Liver (tissue), 9 donors: ENCODE data around the gene FRMD1. TPM values are rescaled to one million over a fixed set of nuclear protein-coding genes. Genes with fewer than 3 reads are reported as not detected.

ENCODE experiments used
- DNase-seq: peaks from one replicate; pipeline ENCODE4 v3.0.0-alpha.2; 2017; ENCODE audit warnings: low spot score
- H3K27ac ChIP-seq, 2 donors: one replicate each; pipeline ENCODE4 v1.7.0; 2013; ENCODE audit warnings: inconsistent platforms in 2 of 2, low read length in 2 of 2, control low read depth in 1 of 2, low read depth in 1 of 2, mild to moderate bottlenecking in 1 of 2
- H3K27me3 ChIP-seq, 4 donors: one replicate each; pipeline versions ENCODE4 v1.6.1 to v1.7.0; 2013; ENCODE audit warnings: low read length in 3 of 4, inconsistent platforms in 1 of 4, mild to moderate bottlenecking in 1 of 4, moderate library complexity in 1 of 4; ENCODE audit not compliant: control insufficient read depth in 4 of 4, insufficient read depth in 4 of 4
- H3K36me3 ChIP-seq, 4 donors: one replicate each; pipeline versions ENCODE4 v1.6.1 to v1.7.0; 2013; ENCODE audit warnings: low read length in 3 of 4, mild to moderate bottlenecking in 3 of 4, low read depth in 1 of 4, moderate library complexity in 1 of 4; ENCODE audit not compliant: control insufficient read depth in 4 of 4, insufficient read depth in 3 of 4
- H3K4me1 ChIP-seq, 4 donors: one replicate each; pipeline versions ENCODE4 v1.6.1 to v1.7.0; 2013; ENCODE audit warnings: low read length in 3 of 4, mild to moderate bottlenecking in 3 of 4, moderate library complexity in 1 of 4; ENCODE audit not compliant: control insufficient read depth in 4 of 4, insufficient read depth in 4 of 4
- H3K4me3 ChIP-seq, 3 donors: one replicate each; pipeline versions ENCODE4 v1.6.1 to v1.7.0; 2013; ENCODE audit warnings: low read length in 3 of 3, control low read depth in 1 of 3, low read depth in 1 of 3, mild to moderate bottlenecking in 1 of 3
- H3K9ac ChIP-seq, 2 donors: one replicate each; pipeline ENCODE4 v1.7.0; 2013; ENCODE audit warnings: low read length in 2 of 2, mild to moderate bottlenecking in 2 of 2, moderate library complexity in 2 of 2, control low read depth in 1 of 2, low read depth in 1 of 2
- H3K9me3 ChIP-seq, 4 donors: one replicate each; pipeline versions ENCODE4 v1.6.1 to v1.7.0; 2013; ENCODE audit warnings: low read length in 3 of 4; ENCODE audit not compliant: control insufficient read depth in 4 of 4
- EGR1 ChIP-seq, 2 donors: IDR thresholded peaks; 2 replicates each; pipeline ENCODE4 v1.6.1; 2016 to 2018; ENCODE audit warnings: antibody characterized with exemption in 2 of 2, low read depth in 2 of 2
- FOXA1 ChIP-seq: IDR thresholded peaks from 2 replicates; pipeline ENCODE4 v1.6.1; 2016; ENCODE audit warnings: antibody characterized with exemption
- FOXA2 ChIP-seq: IDR thresholded peaks from 2 replicates; pipeline ENCODE4 v1.6.1; 2016; ENCODE audit warnings: antibody characterized with exemption
- GABPA ChIP-seq, 2 donors: IDR thresholded peaks in 1 of 2; conservative IDR thresholded peaks in 1 of 2; 2 replicates each; pipeline ENCODE4 v1.6.1; 2016; ENCODE audit warnings: antibody characterized with exemption in 2 of 2, mild to moderate bottlenecking in 1 of 2, moderate library complexity in 1 of 2
- HNF4A ChIP-seq, 2 donors: conservative IDR thresholded peaks; 2 replicates each; pipeline ENCODE4 v1.6.1; 2016; ENCODE audit warnings: antibody characterized with exemption in 2 of 2, mild to moderate bottlenecking in 2 of 2
- HNF4G ChIP-seq: IDR thresholded peaks from 2 replicates; pipeline ENCODE4 v1.6.1; 2016; ENCODE audit warnings: antibody characterized with exemption
- JUND ChIP-seq, 2 donors: IDR thresholded peaks; 2 replicates each; pipeline ENCODE4 v1.6.1; 2016; ENCODE audit warnings: antibody characterized with exemption in 2 of 2
- NR2F2 ChIP-seq: IDR thresholded peaks from 2 replicates; pipeline ENCODE4 v1.6.1; 2016; ENCODE audit warnings: antibody characterized with exemption
- RAD21 ChIP-seq, 2 donors: IDR thresholded peaks; 2 replicates each; pipeline ENCODE4 v1.6.1; 2016; ENCODE audit warnings: antibody characterized with exemption in 2 of 2, mild to moderate bottlenecking in 2 of 2
- RXRA ChIP-seq, 2 donors: IDR thresholded peaks; 2 replicates each; pipeline ENCODE4 v1.6.1; 2017 to 2018; ENCODE audit warnings: antibody characterized with exemption in 2 of 2, mild to moderate bottlenecking in 1 of 2
- TAF1 ChIP-seq: conservative IDR thresholded peaks from 2 replicates; pipeline ENCODE4 v1.6.1; 2016; ENCODE audit warnings: antibody characterized with exemption, mild to moderate bottlenecking
- WGBS: extraction: QIAGEN DNeasy Blood & Tissue Kit; methylation state at CpG from one replicate; pipeline ENCODE4 v1.1.7; 2013; 5-methylcytosine and 5-hydroxymethylcytosine counted together
- polyA plus RNA-seq, 2 donors: library from polyadenylated mRNA; stranded (reverse) in 1 of 2; unstranded in 1 of 2; fragments of 200-250 nt in 1 of 2; fragments of >200 nt in 1 of 2; fragmentation: Nextera tagmentation in 1 of 2; extraction: Ambion mirVana in 1 of 2; gene quantifications; one replicate each; pipeline versions ENCODE4 v1.2.1 to v1.2.3, GENCODE V29; 2013 to 2015
- total RNA-seq, 2 donors: library from RNA; depleted of rRNA; stranded (reverse); fragments of >200 nt; gene quantifications; one replicate each; pipeline ENCODE4 v1.2.3, GENCODE V29; 2014
- TF ChIP-seq, protein P1 (sequence below): IDR thresholded peaks from 2 replicates; pipeline ENCODE4 v1.6.1; 2016; ENCODE audit warnings: antibody characterized with exemption, mild to moderate bottlenecking
- TF ChIP-seq, protein P2 (sequence below): IDR thresholded peaks from 2 replicates; pipeline ENCODE4 v1.6.1; 2016; ENCODE audit warnings: antibody characterized with exemption
- TF ChIP-seq, protein P3 (sequence below): fragments of 150-350 bp; IDR thresholded peaks from 2 replicates; pipeline ENCODE4 v1.5.1; 2017; ENCODE audit warnings: improper control_type of control experiment, low read depth, low read length; ENCODE audit not compliant: missing input control
- donor health status: healthy.
- donor health status: healthy.
- donor health status: healthy.
- donor health status: healthy.
- donor health status: healthy.

The FRMD1 gene
- total and polyA plus RNA-seq, 4 donors = 0.04 to 0.17 (median 0.12) TPM

DNA sequence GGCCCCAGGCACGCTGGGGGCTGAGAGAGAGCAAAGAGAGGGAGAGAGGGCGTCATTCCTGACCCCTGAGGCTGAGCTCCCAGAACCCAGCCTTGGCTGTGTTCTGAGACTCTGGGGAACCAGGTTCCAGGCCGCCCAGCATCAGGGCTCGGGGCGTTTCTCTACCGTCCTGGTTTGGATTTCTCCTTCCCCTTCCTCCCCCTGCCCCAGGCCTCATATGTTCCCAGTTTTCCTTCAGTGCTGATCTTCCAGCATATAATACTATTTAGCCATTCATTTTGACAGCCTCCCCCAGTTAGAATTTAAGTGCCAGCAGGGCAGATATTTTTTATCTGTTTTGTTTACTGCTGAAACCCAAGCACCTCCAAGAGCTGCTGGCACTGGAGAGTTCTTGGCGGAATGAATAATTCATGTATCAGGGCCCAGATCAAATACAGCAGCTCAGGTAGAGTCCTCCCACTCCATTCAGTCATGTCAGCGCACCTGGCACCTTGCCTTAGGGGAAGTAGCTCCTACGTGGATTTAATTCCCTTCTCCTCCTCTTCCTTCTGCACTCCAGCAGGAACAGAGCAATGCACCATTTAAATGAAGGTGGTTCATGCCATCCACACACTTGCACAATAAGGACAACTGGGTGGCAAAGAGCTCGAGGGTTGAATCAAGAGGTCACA, 23.4 kb upstream of the FRMD1 start:
- 74% methylated on average over 10 of the region's 10 CpGs for WGBS
- no peak overlapping the region for H3K27ac ChIP-seq
- H3K36me3 ChIP-seq = no peaks in the 10 kb centered on the region
- H3K27me3 ChIP-seq = peaks cover 0 to 5% (median 4%) of the 10 kb centered on the region in 4 donors
- H3K9me3 ChIP-seq = no peaks in the 10 kb centered on the region
- H3K9ac ChIP-seq = no peak overlapping the region
- TF ChIP-seq RAD21 (IDR thresholded peaks at IDR 0.05) (no peak), NR2F2 (no peak), GABPA (IDR thresholded peaks at IDR 0.05 in 1 of 2, conservative IDR thresholded peaks at IDR 0.05 in 1 of 2) (no peak), FOXA2 (no peak), EGR1 (IDR thresholded peaks at IDR 0.05; ENCODE audit: low read depth in 2 of 2) (no peak)
- H3K4me3 ChIP-seq = no peak overlapping the region
- H3K4me1 ChIP-seq = no peaks in the 10 kb centered on the region
- DNase-seq = no peak

DNA sequence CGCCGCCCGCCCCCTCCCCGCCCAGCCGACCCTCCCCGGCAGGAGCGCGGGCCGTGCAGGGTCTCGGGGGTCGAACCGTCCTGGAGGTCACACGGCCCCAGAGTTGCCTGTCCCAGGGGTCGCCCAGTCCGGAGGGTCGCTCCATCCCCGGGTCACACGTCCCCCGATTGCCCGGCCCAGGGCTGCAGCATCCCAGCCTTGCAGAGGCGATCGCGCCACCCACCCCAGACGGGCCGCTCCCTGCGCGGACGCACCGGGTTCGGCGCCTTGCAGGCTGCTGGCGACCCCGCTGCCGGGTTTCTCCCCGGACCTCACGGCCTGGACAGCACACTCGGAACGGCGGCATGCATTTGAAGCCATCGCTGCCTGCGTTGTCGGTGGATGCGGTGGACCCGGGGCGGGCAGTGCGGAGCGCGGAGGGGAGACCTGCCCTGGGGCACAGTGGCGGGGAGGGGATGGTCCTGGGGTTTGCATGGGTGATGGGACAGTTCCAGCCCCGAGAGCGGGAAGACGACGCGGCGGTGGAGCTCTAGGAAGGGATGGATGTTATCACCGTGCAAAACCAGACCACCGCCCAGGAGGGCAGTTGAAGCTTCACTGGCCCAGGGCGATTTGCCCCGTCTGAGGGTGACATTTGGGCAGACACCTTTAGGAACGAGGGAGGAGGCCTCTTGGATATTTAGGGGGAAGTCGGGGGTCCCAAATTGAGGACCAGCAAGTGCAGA, 22.7 kb upstream of the FRMD1 start:
- Histone ChIP-seq H3K4me1 (no peaks in the 10 kb centered on the region), H3K36me3 (no peaks in the 10 kb centered on the region), H3K27me3 (peaks cover 0 to 5% (median 4%) of the 10 kb centered on the region in 4 donors), H3K9ac (no peak overlapping the region), H3K27ac (no peak overlapping the region), H3K9me3 (no peaks in the 10 kb centered on the region), H3K4me3 (no peak overlapping the region)
- TF ChIP-seq HNF4G (no peak), RXRA (IDR thresholded peaks at IDR 0.05) (no peak), FOXA2 (no peak), HNF4A (conservative IDR thresholded peaks at IDR 0.05) (no peak), TAF1 (no peak), JUND (IDR thresholded peaks at IDR 0.05) (no peak), EGR1 (IDR thresholded peaks at IDR 0.05; ENCODE audit: low read depth in 2 of 2) (no peak), FOXA1 (no peak), RAD21 (IDR thresholded peaks at IDR 0.05) (no peak)
- TF ChIP-seq, protein P1, sequence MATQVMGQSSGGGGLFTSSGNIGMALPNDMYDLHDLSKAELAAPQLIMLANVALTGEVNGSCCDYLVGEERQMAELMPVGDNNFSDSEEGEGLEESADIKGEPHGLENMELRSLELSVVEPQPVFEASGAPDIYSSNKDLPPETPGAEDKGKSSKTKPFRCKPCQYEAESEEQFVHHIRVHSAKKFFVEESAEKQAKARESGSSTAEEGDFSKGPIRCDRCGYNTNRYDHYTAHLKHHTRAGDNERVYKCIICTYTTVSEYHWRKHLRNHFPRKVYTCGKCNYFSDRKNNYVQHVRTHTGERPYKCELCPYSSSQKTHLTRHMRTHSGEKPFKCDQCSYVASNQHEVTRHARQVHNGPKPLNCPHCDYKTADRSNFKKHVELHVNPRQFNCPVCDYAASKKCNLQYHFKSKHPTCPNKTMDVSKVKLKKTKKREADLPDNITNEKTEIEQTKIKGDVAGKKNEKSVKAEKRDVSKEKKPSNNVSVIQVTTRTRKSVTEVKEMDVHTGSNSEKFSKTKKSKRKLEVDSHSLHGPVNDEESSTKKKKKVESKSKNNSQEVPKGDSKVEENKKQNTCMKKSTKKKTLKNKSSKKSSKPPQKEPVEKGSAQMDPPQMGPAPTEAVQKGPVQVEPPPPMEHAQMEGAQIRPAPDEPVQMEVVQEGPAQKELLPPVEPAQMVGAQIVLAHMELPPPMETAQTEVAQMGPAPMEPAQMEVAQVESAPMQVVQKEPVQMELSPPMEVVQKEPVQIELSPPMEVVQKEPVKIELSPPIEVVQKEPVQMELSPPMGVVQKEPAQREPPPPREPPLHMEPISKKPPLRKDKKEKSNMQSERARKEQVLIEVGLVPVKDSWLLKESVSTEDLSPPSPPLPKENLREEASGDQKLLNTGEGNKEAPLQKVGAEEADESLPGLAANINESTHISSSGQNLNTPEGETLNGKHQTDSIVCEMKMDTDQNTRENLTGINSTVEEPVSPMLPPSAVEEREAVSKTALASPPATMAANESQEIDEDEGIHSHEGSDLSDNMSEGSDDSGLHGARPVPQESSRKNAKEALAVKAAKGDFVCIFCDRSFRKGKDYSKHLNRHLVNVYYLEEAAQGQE = no peak
- TF ChIP-seq, protein P2, sequence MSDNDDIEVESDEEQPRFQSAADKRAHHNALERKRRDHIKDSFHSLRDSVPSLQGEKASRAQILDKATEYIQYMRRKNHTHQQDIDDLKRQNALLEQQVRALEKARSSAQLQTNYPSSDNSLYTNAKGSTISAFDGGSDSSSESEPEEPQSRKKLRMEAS = no peak
- TF ChIP-seq, protein P3, sequence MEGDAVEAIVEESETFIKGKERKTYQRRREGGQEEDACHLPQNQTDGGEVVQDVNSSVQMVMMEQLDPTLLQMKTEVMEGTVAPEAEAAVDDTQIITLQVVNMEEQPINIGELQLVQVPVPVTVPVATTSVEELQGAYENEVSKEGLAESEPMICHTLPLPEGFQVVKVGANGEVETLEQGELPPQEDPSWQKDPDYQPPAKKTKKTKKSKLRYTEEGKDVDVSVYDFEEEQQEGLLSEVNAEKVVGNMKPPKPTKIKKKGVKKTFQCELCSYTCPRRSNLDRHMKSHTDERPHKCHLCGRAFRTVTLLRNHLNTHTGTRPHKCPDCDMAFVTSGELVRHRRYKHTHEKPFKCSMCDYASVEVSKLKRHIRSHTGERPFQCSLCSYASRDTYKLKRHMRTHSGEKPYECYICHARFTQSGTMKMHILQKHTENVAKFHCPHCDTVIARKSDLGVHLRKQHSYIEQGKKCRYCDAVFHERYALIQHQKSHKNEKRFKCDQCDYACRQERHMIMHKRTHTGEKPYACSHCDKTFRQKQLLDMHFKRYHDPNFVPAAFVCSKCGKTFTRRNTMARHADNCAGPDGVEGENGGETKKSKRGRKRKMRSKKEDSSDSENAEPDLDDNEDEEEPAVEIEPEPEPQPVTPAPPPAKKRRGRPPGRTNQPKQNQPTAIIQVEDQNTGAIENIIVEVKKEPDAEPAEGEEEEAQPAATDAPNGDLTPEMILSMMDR = no peak
- no peak for DNase-seq
- WGBS = 15% methylated on average over 61 of the region's 61 CpGs
